ENCODE measurements around the gene BSPRY. TPM values are rescaled to one million over a fixed set of nuclear protein-coding genes. Genes with fewer than 3 reads are reported as not detected.

BSPRY gene
- total and polyA plus RNA-seq, 2 of the 13 experiments (the other 11 are each of a cell fraction or from before 2014, with no cell fraction given), result 0.09 to 0.26 TPM

- TF ChIP-seq TRIM24 (CRISPR knock-in tag; IDR thresholded peaks at IDR 0.05) (no peak), AKAP8 (CRISPR knock-in tag; IDR thresholded peaks at IDR 0.05) (no peak), HDAC6 (IDR thresholded peaks at IDR 0.05; ENCODE audit: low read depth, low read length) (no peak), ARNT2 (CRISPR knock-in tag; IDR thresholded peaks at IDR 0.05; ENCODE audit: low read depth) (no peak), KLF12 (CRISPR knock-in tag; IDR thresholded peaks at IDR 0.05; ENCODE audit: borderline replicate concordance) (no peak), ONECUT2 (CRISPR knock-in tag; IDR thresholded peaks at IDR 0.05) (0 out of 2 replicates have a peak, but pooled peaks have one; percentile 6), ZFP1 (CRISPR knock-in tag; IDR thresholded peaks at IDR 0.05) (0 out of 2 replicates have a peak, but pooled peaks have one; percentile 61), SRSF4 (IDR thresholded peaks at IDR 0.05; ENCODE audit: low read depth, low read length, poor library complexity, severe bottlenecking) (no peak), ZNF318 (CRISPR knock-in tag; IDR thresholded peaks at IDR 0.05) (no peak), MAFG (CRISPR knock-in tag; IDR thresholded peaks at IDR 0.05) (no peak), EED (CRISPR knock-in tag; IDR thresholded peaks at IDR 0.05) (no peak), TSC22D2 (CRISPR knock-in tag; IDR thresholded peaks at IDR 0.05; ENCODE audit: borderline replicate concordance) (no peak), ZFP37 (CRISPR knock-in tag; IDR thresholded peaks at IDR 0.05; ENCODE audit: borderline replicate concordance) (no peak), ZKSCAN5 (CRISPR knock-in tag; IDR thresholded peaks at IDR 0.05) (no peak), ATM (IDR thresholded peaks at IDR 0.05; ENCODE audit: borderline replicate concordance) (no peak), ZNF709 (CRISPR knock-in tag; IDR thresholded peaks at IDR 0.05) (no peak), NCOA2 (CRISPR knock-in tag; IDR thresholded peaks at IDR 0.05) (peak; percentile 90), ZNF367 (CRISPR knock-in tag; IDR thresholded peaks at IDR 0.05; ENCODE audit: borderline replicate concordance) (no peak), MYC (CRISPR knock-in tag; IDR thresholded peaks at IDR 0.05; ENCODE audit: borderline replicate concordance) (no peak), AGO2 (optimal IDR thresholded peaks at IDR 0.05; ENCODE audit: low read depth, low read length) (no peak), YEATS2 (CRISPR knock-in tag; IDR thresholded peaks at IDR 0.05; ENCODE audit: borderline replicate concordance) (no peak; the same call in 1 of the 2 replicates)
- TF ChIP-seq, protein P1, sequence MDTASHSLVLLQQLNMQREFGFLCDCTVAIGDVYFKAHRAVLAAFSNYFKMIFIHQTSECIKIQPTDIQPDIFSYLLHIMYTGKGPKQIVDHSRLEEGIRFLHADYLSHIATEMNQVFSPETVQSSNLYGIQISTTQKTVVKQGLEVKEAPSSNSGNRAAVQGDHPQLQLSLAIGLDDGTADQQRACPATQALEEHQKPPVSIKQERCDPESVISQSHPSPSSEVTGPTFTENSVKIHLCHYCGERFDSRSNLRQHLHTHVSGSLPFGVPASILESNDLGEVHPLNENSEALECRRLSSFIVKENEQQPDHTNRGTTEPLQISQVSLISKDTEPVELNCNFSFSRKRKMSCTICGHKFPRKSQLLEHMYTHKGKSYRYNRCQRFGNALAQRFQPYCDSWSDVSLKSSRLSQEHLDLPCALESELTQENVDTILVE (CRISPR knock-in tag; IDR thresholded peaks at IDR 0.05), result no peak
These were observed 45.9 kb downstream of the BSPRY start (continued) for GRCh38 chr9:113395000-113395861.
